SK-N-MC (cell line): ENCODE results near the gene TTLL11.

Experiments
- EZH2 ChIP-seq: fragments of 200-600 bp; sonication (generic); IDR thresholded peaks from one replicate; pipeline ENCODE4 v1.6.1; 2017; ENCODE audit warnings: antibody characterized with exemption
- FOXP2 ChIP-seq: optimal IDR thresholded peaks from 2 replicates; pipeline ENCODE3; 2011; ENCODE audit warnings: mild to moderate bottlenecking, moderate library complexity; ENCODE audit not compliant: insufficient read depth; ENCODE audit errors: extremely low read length, control extremely low read depth
- POLR2AphosphoS5 ChIP-seq: IDR thresholded peaks from 2 replicates; pipeline ENCODE4 v1.6.1; 2012; ENCODE audit warnings: mild to moderate bottlenecking, low read depth, low read length, borderline replicate concordance

- TF ChIP-seq POLR2AphosphoS5 (no peak), EZH2 (no peak), FOXP2 (no peak)
These were observed 37.4 kb downstream of the TTLL11 start for GRCh38 chr9:122055701-122056100.
